GM12878 (cell line): ENCODE data around the gene ANP32A. TPM values are rescaled to one million over a fixed set of nuclear protein-coding genes. Genes with fewer than 3 reads are reported as not detected.

Source experiments
- IKZF2 ChIP-seq, 2 experiments: fragments of 450-650 bp; IDR thresholded peaks; 2 replicates each; pipeline ENCODE4 v1.6.1; 2017; ENCODE audit warnings: mild to moderate bottlenecking in 2 of 2, moderate library complexity in 2 of 2
- PKNOX1 ChIP-seq: fragments of 450-650 bp; IDR thresholded peaks from 2 replicates; pipeline ENCODE4 v1.6.1; 2016; ENCODE audit warnings: mild to moderate bottlenecking
- RCOR1 ChIP-seq: conservative IDR thresholded peaks from 2 replicates; pipeline ENCODE4 v1.6.1; 2012; ENCODE audit warnings: low read depth, low read length, improper control_type of control experiment
- SPI1 ChIP-seq: IDR thresholded peaks from 2 replicates; pipeline ENCODE4 v1.6.1; 2011; ENCODE audit warnings: low read depth, mild to moderate bottlenecking, low read length, moderate library complexity, borderline replicate concordance; ENCODE audit not compliant: insufficient read depth
- USF1 ChIP-seq: IDR thresholded peaks from 2 replicates; pipeline ENCODE4 v1.6.1; 2011; ENCODE audit warnings: borderline replicate concordance, low read depth, mild to moderate bottlenecking, moderate library complexity, mixed read lengths, low read length; ENCODE audit not compliant: insufficient read depth; ENCODE audit errors: extremely low read length
- ZNF687 ChIP-seq: fragments of 450-650 bp; IDR thresholded peaks from 2 replicates; pipeline ENCODE4 v1.6.1; 2017; ENCODE audit warnings: mild to moderate bottlenecking, moderate library complexity
- polyA plus RNA-seq, 11 experiments: library from polyadenylated mRNA; depleted of rRNA in 4 of 11; unstranded in 6 of 11; stranded (reverse) in 5 of 11; fragments of >200 nt; fragmentation: Nextera tagmentation in 4 of 11; fragmentation: Illumina TruSeq in 1 of 11; extraction: Ambion mirVana in 4 of 11; extraction: Trizol in 1 of 11; gene quantifications; 1 replicate in 1 of 11; 2 replicates in 10 of 11; pipeline versions ENCODE4 v1.2.1 to v1.2.3, GENCODE V29; 2011 to 2016; ENCODE audit warnings: inconsistent platforms in 2 of 11, missing spikeins in 2 of 11, low read depth in 1 of 11
- total RNA-seq, 4 experiments: library from RNA; depleted of rRNA in 3 of 4; stranded (reverse); fragments of >200 nt in 3 of 4; fragmentation: Illumina TruSeq in 1 of 4; extraction: Trizol in 1 of 4; gene quantifications; 2 replicates each; pipeline versions ENCODE4 v1.2.1 to v1.2.3, GENCODE V29; 2013 to 2021
- TF ChIP-seq, protein P1 (sequence below): IDR thresholded peaks from 2 replicates; pipeline ENCODE4 v1.6.1; 2012; ENCODE audit warnings: low read depth, low read length, improper control_type of control experiment

ANP32A gene
- total and polyA plus RNA-seq, 10 of the 15 experiments (the other 5 are each of a cell fraction or from before 2014, with no cell fraction given), result 29.6 to 666 (median 234) TPM

GRCh38 chr15:68806220-68807060 lies 14.3 kb downstream of the ANP32A start (continued):
- TF ChIP-seq IKZF2 (IDR thresholded peaks at IDR 0.05) (no peak), PKNOX1 (no peak), RCOR1 (no peak), ZNF687 (no peak), USF1 (no peak), SPI1 (no peak)
- TF ChIP-seq, protein P1, sequence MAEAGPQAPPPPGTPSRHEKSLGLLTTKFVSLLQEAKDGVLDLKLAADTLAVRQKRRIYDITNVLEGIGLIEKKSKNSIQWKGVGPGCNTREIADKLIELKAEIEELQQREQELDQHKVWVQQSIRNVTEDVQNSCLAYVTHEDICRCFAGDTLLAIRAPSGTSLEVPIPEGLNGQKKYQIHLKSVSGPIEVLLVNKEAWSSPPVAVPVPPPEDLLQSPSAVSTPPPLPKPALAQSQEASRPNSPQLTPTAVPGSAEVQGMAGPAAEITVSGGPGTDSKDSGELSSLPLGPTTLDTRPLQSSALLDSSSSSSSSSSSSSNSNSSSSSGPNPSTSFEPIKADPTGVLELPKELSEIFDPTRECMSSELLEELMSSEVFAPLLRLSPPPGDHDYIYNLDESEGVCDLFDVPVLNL, result no peak
